HG02588 (cell line): ENCODE results near the gene VPS26C.
A peak's percentile ranks its signal among the peaks of the same experiment; 100 is the strongest.
"Not testable (repeated sequence)": the region's sequence is repeated elsewhere in the genome, so short reads cannot be mapped to it uniquely, and the experiment has no call there.

Experiments used
- ATAC-seq: cut with Tn5 transposase; IDR thresholded peaks from one replicate; pipeline ENCODE4 v1.9.1; 2021; ENCODE audit warnings: mild to moderate bottlenecking, moderate library complexity; ENCODE audit not compliant: unreplicated experiment

Gene VPS26C

GRCh38 chr21:37231671-37232070, 35.5 kb downstream of the VPS26C start:
- no peak for ATAC-seq

- no peak for ATAC-seq
Observed at GRCh38 chr21:37231249-37231645, 35.9 kb downstream of the VPS26C start.

DNA sequence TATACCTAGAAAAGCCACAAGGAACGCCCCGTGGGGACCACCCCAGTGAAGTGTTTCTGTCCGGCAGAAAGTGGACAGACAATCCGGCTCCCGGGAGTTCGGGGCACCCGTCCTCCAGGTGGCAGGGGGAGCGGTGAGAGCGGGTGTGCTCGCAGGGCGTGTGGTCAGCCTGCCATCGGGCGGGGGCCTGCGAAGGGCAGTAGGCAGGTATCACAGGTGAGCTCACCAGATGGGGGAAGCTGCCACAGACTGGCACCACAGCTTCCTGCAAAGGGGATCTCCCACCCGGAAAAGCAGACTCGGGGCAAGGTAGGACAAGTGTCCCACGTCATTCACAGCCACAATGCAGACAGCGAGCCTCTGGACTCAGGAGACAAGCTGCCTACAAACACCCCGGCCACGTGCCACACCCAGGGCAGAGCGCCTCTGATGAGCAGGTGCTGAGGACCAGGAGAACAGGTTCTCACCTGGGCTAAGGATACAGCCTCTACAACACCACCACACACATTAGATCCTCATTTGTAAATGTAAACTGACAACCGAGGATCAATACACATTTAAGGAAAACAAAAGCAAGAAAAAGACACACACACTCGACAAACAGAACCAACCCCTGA, 36.4 kb downstream of the VPS26C start:
- no peak for ATAC-seq

DNA sequence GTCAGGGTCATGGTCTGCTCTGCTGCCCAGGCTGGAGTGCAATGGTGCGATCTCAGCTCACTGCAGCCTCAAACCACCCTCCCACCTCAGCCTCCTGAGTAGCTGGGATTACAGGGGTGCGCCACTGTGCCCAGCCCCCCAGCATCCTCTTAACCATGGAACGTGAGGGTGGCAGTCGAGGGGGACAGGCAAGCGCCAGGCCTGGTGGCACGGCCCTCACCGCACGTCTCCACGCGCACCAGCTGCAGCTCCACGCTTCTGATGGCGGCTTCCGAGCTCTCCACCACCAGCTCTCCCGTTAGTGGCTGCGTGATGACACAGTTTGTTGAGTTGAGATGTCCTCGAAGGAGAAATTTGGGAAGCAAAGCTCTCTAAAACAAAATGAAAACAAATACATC, 39.1 kb downstream of the VPS26C start:
- ATAC-seq = no peak

GRCh38 chr21:37227071-37228002, 39.8 kb downstream of the VPS26C start:
- no peak for ATAC-seq

GRCh38 chr21:37226041-37226920, 40.9 kb downstream of the VPS26C start:
- no peak for ATAC-seq

DNA sequence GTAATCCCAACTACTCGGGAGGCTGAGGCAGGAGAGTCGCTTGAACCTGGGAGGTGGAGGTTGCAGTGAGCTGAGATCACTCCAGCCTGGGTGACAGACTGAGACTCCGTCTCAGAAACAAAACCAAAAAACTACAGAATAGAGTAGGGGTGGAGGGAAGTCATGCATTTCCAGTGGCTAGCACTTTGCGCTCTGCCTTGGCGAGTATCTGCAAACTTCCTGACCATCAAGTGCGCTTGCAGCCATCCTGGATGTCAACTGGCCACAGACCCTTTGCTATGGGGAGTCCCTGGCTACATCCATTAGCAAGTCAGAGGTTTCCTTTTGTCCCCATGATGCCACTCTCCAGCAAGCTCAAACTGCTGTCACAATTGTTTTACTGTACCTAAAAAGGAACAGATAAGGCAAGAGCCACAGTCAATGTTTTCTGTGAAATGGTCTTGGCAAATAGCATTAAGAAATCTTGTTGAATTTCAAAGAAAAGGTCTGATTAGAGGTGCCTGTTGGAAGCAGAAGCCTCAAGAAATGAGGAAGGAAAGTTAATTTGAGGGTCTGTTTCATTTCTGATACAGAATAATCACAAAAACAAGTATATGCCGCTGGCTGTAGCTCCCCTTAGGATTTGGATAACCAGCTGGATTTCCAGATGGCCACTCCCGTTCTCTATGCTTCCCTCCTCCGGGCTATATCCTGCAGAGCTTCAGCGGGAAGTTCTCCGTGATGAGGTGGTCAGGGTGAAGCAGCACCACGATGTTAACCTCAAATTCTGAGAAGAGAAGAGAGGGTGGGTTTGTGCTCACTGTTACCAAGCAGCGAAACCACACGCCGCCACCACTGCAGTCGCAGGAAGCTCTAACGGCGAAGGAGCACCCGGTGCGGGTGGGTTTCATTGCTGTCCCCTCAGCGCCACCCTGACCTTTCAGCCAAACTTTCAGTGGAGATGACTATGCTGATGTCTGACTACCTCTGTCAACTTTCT, 42.0 kb downstream of the VPS26C start:
- no peak for ATAC-seq

DNA sequence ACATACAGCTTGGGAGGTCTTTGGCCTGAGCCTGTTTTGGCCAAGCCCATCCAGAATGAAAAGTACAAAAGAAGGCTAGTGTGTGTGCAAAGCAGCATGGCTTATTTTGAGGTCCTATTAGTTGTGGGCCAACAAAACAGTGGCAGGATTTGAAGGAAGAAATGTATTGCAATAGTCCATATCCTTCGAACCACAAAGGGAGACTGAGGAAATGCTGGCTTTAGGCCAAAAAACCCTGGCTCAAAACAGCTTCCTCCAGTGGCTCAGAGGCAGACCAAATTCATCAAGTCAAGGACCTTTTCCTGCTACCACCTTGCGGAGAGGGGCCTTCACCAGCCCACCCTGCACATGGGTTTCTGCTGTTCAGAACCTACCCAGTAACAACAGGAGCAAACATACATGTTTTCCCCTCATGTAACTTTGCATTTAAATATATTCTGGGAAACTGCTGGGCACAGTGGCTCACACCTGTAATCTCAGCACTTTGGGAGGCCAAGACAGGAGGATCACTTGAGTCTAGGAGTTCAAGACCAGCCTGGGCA, 43.3 kb downstream of the VPS26C start:
- no peak for ATAC-seq

DNA sequence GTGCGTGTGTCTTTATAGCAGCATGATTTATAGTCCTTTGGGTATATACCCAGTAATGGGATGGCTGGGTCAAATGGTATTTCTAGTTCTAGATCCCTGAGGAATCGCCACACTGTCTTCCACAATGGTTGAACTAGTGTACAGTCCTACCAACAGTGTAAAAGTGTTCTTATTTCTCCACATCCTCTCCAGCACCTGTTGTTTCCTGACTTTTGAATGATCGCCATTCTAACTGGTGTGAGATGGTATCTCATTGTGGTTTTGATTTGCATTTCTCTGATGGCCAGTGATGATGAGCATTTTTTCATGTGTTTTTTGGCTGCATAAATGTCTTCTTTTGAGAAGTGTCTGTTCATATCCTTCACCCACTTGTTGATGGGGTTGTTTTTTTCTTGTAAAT, 44.9 kb downstream of the VPS26C start:
- not testable (repeated sequence) for ATAC-seq

DNA sequence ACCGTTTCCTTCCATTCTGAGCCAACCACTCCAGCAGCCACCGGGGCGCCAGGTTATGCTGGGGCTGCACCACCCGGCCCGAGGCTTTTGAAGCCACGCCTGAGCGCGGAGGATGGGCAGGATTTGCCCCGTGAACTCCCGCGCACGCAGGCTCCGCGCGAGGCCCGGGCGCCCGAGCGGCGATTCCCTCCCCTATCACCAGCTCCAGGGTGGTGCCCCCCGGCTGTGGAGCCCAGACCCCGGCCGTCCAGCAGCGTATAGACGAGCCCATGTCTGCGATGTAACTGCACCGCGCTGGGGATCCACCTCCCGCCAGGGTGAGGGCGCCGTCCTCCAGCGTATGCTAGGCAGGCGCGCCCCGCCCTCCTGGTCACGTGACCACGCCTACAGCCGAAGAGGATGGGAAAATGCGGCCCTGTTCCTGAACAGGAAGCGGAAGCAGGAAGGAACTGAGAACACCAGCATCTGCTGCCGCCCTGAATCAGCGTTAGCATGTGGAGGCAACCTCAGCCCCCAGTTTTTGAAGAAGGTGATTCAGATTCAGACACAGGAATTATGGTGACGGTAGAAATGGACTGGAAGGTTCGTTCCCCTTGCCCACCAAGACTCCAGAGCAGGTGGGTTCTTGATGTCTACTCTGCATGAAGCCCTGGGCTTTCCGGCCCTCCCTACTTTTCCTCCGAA, 46.0 kb downstream of the VPS26C start:
- peak; percentile 88 for ATAC-seq

- peak; percentile 40 for ATAC-seq
Observed at GRCh38 chr21:37220433-37220980, 46.6 kb downstream of the VPS26C start.

- no peak for ATAC-seq
Observed at GRCh38 chr21:37219761-37220432, 47.2 kb downstream of the VPS26C start.

GRCh38 chr21:37214952-37215351, 52.2 kb downstream of the VPS26C start:
- ATAC-seq = no peak

- ATAC-seq = no peak
Observed at GRCh38 chr21:37210799-37211198, 56.3 kb downstream of the VPS26C start.

GRCh38 chr21:37210130-37210529, 57.0 kb downstream of the VPS26C start:
- ATAC-seq = no peak

GRCh38 chr21:37208741-37209225, 58.4 kb downstream of the VPS26C start:
- no peak for ATAC-seq

DNA sequence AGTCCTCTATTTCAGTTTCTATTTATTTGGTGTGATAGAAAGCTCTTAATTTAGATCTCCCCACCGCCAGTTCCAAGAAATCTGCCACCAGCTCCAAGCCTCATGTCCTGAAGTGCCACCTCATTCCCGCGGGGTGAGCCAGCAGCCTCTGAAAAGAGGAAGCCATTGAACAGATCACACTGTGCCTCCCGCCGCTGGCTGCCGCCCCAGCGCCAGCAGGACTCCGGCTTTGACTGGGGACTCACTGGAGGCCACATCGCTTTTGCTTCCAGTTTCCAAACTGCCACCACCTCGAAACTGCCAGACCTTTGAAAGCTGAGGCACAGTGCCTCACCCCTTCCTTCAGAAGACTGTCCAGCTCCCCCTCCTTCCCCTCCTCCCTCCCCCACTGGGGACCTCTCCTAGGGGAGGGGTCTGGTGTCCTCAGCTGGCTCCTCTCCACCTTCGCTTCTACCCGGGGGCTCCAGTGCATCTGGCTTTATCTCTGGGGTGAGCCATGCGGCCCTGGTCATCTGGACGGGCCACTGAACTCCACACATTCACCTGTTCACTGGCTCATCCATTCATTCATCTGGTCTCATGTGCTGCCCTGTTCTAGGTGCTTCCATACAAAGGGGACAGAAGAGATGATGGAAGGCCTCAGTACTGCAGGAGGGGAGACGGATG, 58.9 kb downstream of the VPS26C start:
- ATAC-seq = no peak
